ENCODE data around the gene SLC6A19.
A peak's percentile ranks its signal among the peaks of the same experiment; 100 is the strongest.

The SLC6A19 gene

GRCh38 chr5:1231354-1231905 lies 30.0 kb downstream of the SLC6A19 start:
- TF ChIP-seq ZNF645 (tag by site-specific recombination; IDR thresholded peaks at IDR 0.05) (no peak), ZNF341 (tag by site-specific recombination; IDR thresholded peaks at IDR 0.05; ENCODE audit: low read depth) (no peak), ZNF776 (tag by site-specific recombination; IDR thresholded peaks at IDR 0.05; ENCODE audit: borderline replicate concordance) (no peak), ZIC2 (tag by site-specific recombination; IDR thresholded peaks at IDR 0.05) (peak; percentile 37; the same call in 1 of the 2 replicates)
- H3K4me3 ChIP-seq (ENCODE audit: low read depth, low read length), result no peak overlapping the region
- H3K9me3 ChIP-seq (ENCODE audit: control insufficient read depth, insufficient read depth, low read depth, low read length), result no peaks in the 10 kb centered on the region
- H3K27ac ChIP-seq (ENCODE audit: extremely low read depth, low read depth, low read length), result no peak overlapping the region
- CTCF ChIA-PET, result interaction anchor here (0.7 kb wide), 1 partner anchor 57 kb away, joined by 4 read pairs; no protein-coding TSS in a partner anchor
- POLR2A ChIA-PET, result no interaction called here
- H3K4me1 ChIP-seq (ENCODE audit: control insufficient read depth, insufficient read depth, low read length), result 0 out of 2 replicates have a peak, but pooled peaks cover 2% of the 10 kb centered on the region
- no peaks in the 10 kb centered on the region for H3K36me3 ChIP-seq (ENCODE audit: control insufficient read depth in 2 of 2, insufficient read depth in 1 of 2, low read length in 2 of 2)

GRCh38 chr5:1232780-1233179 lies 31.4 kb downstream of the SLC6A19 start:
- ChIA-PET CTCF (interaction anchor here (0.6 kb wide), 1 partner anchor 59 kb away, joined by 4 read pairs; no protein-coding TSS in a partner anchor), POLR2A (no interaction called here)

GRCh38 chr5:1235379-1235778 lies 34.0 kb downstream of the SLC6A19 start:
- no peak overlapping the region for H3K27ac ChIP-seq (ENCODE audit: extremely low read depth, low read depth, low read length)
- no peak overlapping the region for H3K4me3 ChIP-seq (ENCODE audit: low read depth, low read length)
- H3K9me3 ChIP-seq (ENCODE audit: control insufficient read depth, insufficient read depth, low read depth, low read length), result no peaks in the 10 kb centered on the region
- POLR2A ChIA-PET, result no interaction called here
- no peak for TF ChIP-seq TCF7L2 (IDR thresholded peaks at IDR 0.05; ENCODE audit: borderline replicate concordance, low read depth, low read length)
- no peaks in the 10 kb centered on the region for H3K36me3 ChIP-seq (ENCODE audit: control insufficient read depth in 2 of 2, insufficient read depth in 1 of 2, low read length in 2 of 2)
- CTCF ChIA-PET, result interaction anchor here (0.9 to 1.5 kb wide), 4 partner anchors 44 to 68 kb away, joined by 3 to 5 read pairs (median 4); no protein-coding TSS in a partner anchor
- H3K4me1 ChIP-seq (ENCODE audit: control insufficient read depth, insufficient read depth, low read length), result no peaks in the 10 kb centered on the region

More at GRCh38 chr5:1232780-1233179, 31.4 kb downstream of the SLC6A19 start:
- TF ChIP-seq ZNF223 (tag by site-specific recombination; IDR thresholded peaks at IDR 0.05), result no peak
- TF ChIP-seq ZNF48 (tag by site-specific recombination; IDR thresholded peaks at IDR 0.05), result no peak
- no peak overlapping the region for H3K4me3 ChIP-seq (ENCODE audit: low read depth, low read length)
- no peak overlapping the region for H3K27ac ChIP-seq (ENCODE audit: extremely low read depth, low read depth, low read length)
- no peaks in the 10 kb centered on the region for H3K36me3 ChIP-seq (ENCODE audit: control insufficient read depth in 2 of 2, insufficient read depth in 1 of 2, low read length in 2 of 2)
- no peaks in the 10 kb centered on the region for H3K9me3 ChIP-seq (ENCODE audit: control insufficient read depth, insufficient read depth, low read depth, low read length)
- no peaks in the 10 kb centered on the region for H3K4me1 ChIP-seq (ENCODE audit: control insufficient read depth, insufficient read depth, low read length)

GRCh38 chr5:1235838-1236237 lies 34.4 kb downstream of the SLC6A19 start:
- no peak for TF ChIP-seq ZNF837 (tag by site-specific recombination; IDR thresholded peaks at IDR 0.05)
- no peak for TF ChIP-seq SCRT1 (tag by site-specific recombination; IDR thresholded peaks at IDR 0.05; ENCODE audit: borderline replicate concordance)
- peak; percentile 81; the same call in 1 of the 2 replicates for TF ChIP-seq TRIM28 (IDR thresholded peaks at IDR 0.05; ENCODE audit: borderline replicate concordance, low read length)
- TF ChIP-seq ZNF214 (tag by site-specific recombination; IDR thresholded peaks at IDR 0.05; ENCODE audit: borderline replicate concordance), result no peak
- peak; percentile 92 for TF ChIP-seq SETDB1 (IDR thresholded peaks at IDR 0.05; ENCODE audit: insufficient read length, low read length)
- Histone ChIP-seq H3K4me3 (ENCODE audit: low read depth, low read length) (no peak overlapping the region), H3K4me1 (ENCODE audit: control insufficient read depth, insufficient read depth, low read length) (no peaks in the 10 kb centered on the region), H3K36me3 (ENCODE audit: control insufficient read depth in 2 of 2, insufficient read depth in 1 of 2, low read length in 2 of 2) (no peaks in the 10 kb centered on the region), H3K9me3 (ENCODE audit: control insufficient read depth, insufficient read depth, low read depth, low read length) (no peaks in the 10 kb centered on the region), H3K27ac (ENCODE audit: extremely low read depth, low read depth, low read length) (no peak overlapping the region)
- CTCF ChIA-PET, result interaction anchor here (0.9 to 1.5 kb wide), 3 partner anchors 45 to 68 kb away, joined by 3 to 5 read pairs (median 4); no protein-coding TSS in a partner anchor
- POLR2A ChIA-PET, result no interaction called here

- CTCF ChIA-PET, result interaction anchor here (0.7 kb wide), 1 partner anchor 15 kb away, joined by 3 read pairs; the partner anchor contains the start of gene SLC6A18
- POLR2A ChIA-PET, result no interaction called here
- Histone ChIP-seq H3K36me3 (ENCODE audit: control insufficient read depth in 2 of 2, insufficient read depth in 1 of 2, low read length in 2 of 2) (no peaks in the 10 kb centered on the region), H3K9me3 (ENCODE audit: control insufficient read depth, insufficient read depth, low read depth, low read length) (no peaks in the 10 kb centered on the region), H3K4me1 (ENCODE audit: control insufficient read depth, insufficient read depth, low read length) (no peaks in the 10 kb centered on the region), H3K27ac (ENCODE audit: extremely low read depth, low read depth, low read length) (no peak overlapping the region), H3K4me3 (ENCODE audit: low read depth, low read length) (no peak overlapping the region)
- TF ChIP-seq ZFP37 (tag by site-specific recombination; IDR thresholded peaks at IDR 0.05) (no peak), ZNF292 (tag by site-specific recombination; IDR thresholded peaks at IDR 0.05; ENCODE audit: borderline replicate concordance, low read depth) (no peak), ZNF558 (tag by site-specific recombination; IDR thresholded peaks at IDR 0.05) (no peak), ZSCAN18 (tag by site-specific recombination; IDR thresholded peaks at IDR 0.05) (no peak), ZNF266 (tag by site-specific recombination; IDR thresholded peaks at IDR 0.05; ENCODE audit: low read depth) (no peak), KLF1 (tag by site-specific recombination; IDR thresholded peaks at IDR 0.05) (0 out of 2 replicates have a peak, but pooled peaks have one; percentile 23), ZBTB7A (tag by site-specific recombination; IDR thresholded peaks at IDR 0.05; ENCODE audit: low read depth) (no peak), ZIC2 (tag by site-specific recombination; IDR thresholded peaks at IDR 0.05) (0 out of 2 replicates have a peak, but pooled peaks have one; percentile 12), ZNF623 (tag by site-specific recombination; IDR thresholded peaks at IDR 0.05) (no peak)
Observed at GRCh38 chr5:1239505-1240251, 38.3 kb downstream of the SLC6A19 start.
